ENCODE data around the gene STARD7. TPM values are rescaled to one million over a fixed set of nuclear protein-coding genes. Genes with fewer than 3 reads are reported as not detected.
A peak's percentile ranks its signal among the peaks of the same experiment; 100 is the strongest.

The STARD7 gene
- total and polyA plus RNA-seq, 9 of the 15 experiments (the other 6 are each of a cell fraction or from before 2014, with no cell fraction given), result 90.9 to 196 (median 145) TPM

GRCh38 chr2:96176661-96177060 lies 32.0 kb downstream of the STARD7 start:
- Histone ChIP-seq H3K36me3 (ENCODE audit: control insufficient read depth, insufficient read depth, low read length) (no peaks in the 10 kb centered on the region), H3K9me3 (replicated peaks; ENCODE audit: control insufficient read depth, insufficient read depth, low read depth, low read length) (no peaks in the 10 kb centered on the region), H3K9ac (ENCODE audit: insufficient read depth in 1 of 2, low read depth in 2 of 2, low read length in 2 of 2) (no peak overlapping the region), H3K4me3 (no peak overlapping the region), H3K27me3 (ENCODE audit: control insufficient read depth in 2 of 2, insufficient read depth in 2 of 2, low read length in 2 of 2) (peaks cover 3 to 4% of the 10 kb centered on the region in 2 experiments; a peak in 3 of 5 replicates), H3K79me2 (ENCODE audit: control insufficient read depth, insufficient read depth, low read length) (no peaks in the 10 kb centered on the region), H4K20me1 (replicated peaks; ENCODE audit: control insufficient read depth, insufficient read depth, low read length) (no peaks in the 10 kb centered on the region; the same call in 1 of the 2 replicates), H3K4me1 (replicated peaks in 1 of 2; ENCODE audit: control insufficient read depth in 2 of 2, insufficient read depth in 2 of 2, low read length in 2 of 2) (peaks cover 3 to 6% of the 10 kb centered on the region in 2 experiments; a peak in 4 of 5 replicates), H3K4me2 (ENCODE audit: insufficient read depth, low read length) (no peak overlapping the region), H3K9me1 (ENCODE audit: control insufficient read depth, insufficient read depth, low read length) (no peaks in the 10 kb centered on the region), H3K27ac (ENCODE audit: extremely low read depth, low read depth, low read length) (no peak overlapping the region), H2AFZ (ENCODE audit: low read depth, low read length) (no peak overlapping the region)
- ChIA-PET POLR2A (no interaction called here), CTCF (ENCODE audit: low intra/inter-chr PET ratio) (no interaction called here)
- no TSS peak for BruUV-seq (replicated peaks)
- peak; percentile 48; the same call in 1 of the 2 replicates for TF ChIP-seq NFIC (IDR thresholded peaks at IDR 0.05)
- no peak for TF ChIP-seq MTA3 (IDR thresholded peaks at IDR 0.05; ENCODE audit: borderline replicate concordance)
- FAIRE-seq (peak; percentile 44), DNase-seq (ENCODE audit: extremely low read depth in 1 of 4, low spot score in 3 of 4) (no peak), ATAC-seq (no peak)
- WGBS (ENCODE audit: insufficient coverage, low coverage, missing lambda C conversion rate), result 27% methylated on average over 4 of the region's 4 CpGs
- in situ Hi-C loops (cut with MboI), result no loop called here
- intact Hi-C loops (cut with micrococcal nuclease), result no loop called here

GRCh38 chr2:96175951-96176350 lies 32.7 kb downstream of the STARD7 start:
- no peak for DNase-seq (ENCODE audit: extremely low read depth in 1 of 4, low spot score in 3 of 4)
- no TSS peak for BruUV-seq (replicated peaks)

More at GRCh38 chr2:96175951-96176350, 32.7 kb downstream of the STARD7 start:
- FAIRE-seq (no peak), ATAC-seq (no peak)
- H3K9me1 ChIP-seq (ENCODE audit: control insufficient read depth, insufficient read depth, low read length), result no peaks in the 10 kb centered on the region
- in situ Hi-C loops (cut with MboI), result no loop called here
- H2AFZ ChIP-seq (ENCODE audit: low read depth, low read length), result no peak overlapping the region
- H3K27me3 ChIP-seq (ENCODE audit: control insufficient read depth in 2 of 2, insufficient read depth in 2 of 2, low read length in 2 of 2), result peaks cover 3 to 4% of the 10 kb centered on the region in 2 experiments; a peak in 3 of 5 replicates
- H3K9me3 ChIP-seq (replicated peaks; ENCODE audit: control insufficient read depth, insufficient read depth, low read depth, low read length), result no peaks in the 10 kb centered on the region
- H3K9ac ChIP-seq (ENCODE audit: insufficient read depth in 1 of 2, low read depth in 2 of 2, low read length in 2 of 2), result no peak overlapping the region
- CTCF ChIA-PET (ENCODE audit: low intra/inter-chr PET ratio), result no interaction called here
- intact Hi-C loops (cut with micrococcal nuclease), result loop anchor here (2.0 kb wide), 1 partner anchor 91 kb away; the partner anchor contains the start of gene CIAO1
- no peak overlapping the region for H3K27ac ChIP-seq (ENCODE audit: extremely low read depth, low read depth, low read length)
- H4K20me1 ChIP-seq (replicated peaks; ENCODE audit: control insufficient read depth, insufficient read depth, low read length), result no peaks in the 10 kb centered on the region; the same call in 1 of the 2 replicates
- POLR2A ChIA-PET, result no interaction called here
- H3K79me2 ChIP-seq (ENCODE audit: control insufficient read depth, insufficient read depth, low read length), result no peaks in the 10 kb centered on the region
- no peak overlapping the region for H3K4me2 ChIP-seq (ENCODE audit: insufficient read depth, low read length)
- H3K4me1 ChIP-seq (replicated peaks in 1 of 2; ENCODE audit: control insufficient read depth in 2 of 2, insufficient read depth in 2 of 2, low read length in 2 of 2), result peaks cover 4 to 6% of the 10 kb centered on the region in 2 experiments; a peak in 4 of 5 replicates
- no peaks in the 10 kb centered on the region for H3K36me3 ChIP-seq (ENCODE audit: control insufficient read depth, insufficient read depth, low read length)
- WGBS (ENCODE audit: insufficient coverage, low coverage, missing lambda C conversion rate), result 20% methylated on average over 6 of the region's 6 CpGs
- H3K4me3 ChIP-seq, result no peak overlapping the region
- TF ChIP-seq POLR3G (IDR thresholded peaks at IDR 0.05; ENCODE audit: extremely low read depth, insufficient read length, insufficient replicate concordance) (no peak), BCLAF1 (IDR thresholded peaks at IDR 0.05; ENCODE audit: borderline replicate concordance in 1 of 2, control insufficient read depth in 1 of 2, low read depth in 2 of 2, low read length in 1 of 2) (no peak)

Measured in K562 (cell line).